DMS53 treated with DMSO at 0.1 percent for 48 hours (cell line): Measurements from ENCODE around the gene ZNF732.
"Not testable (repeated sequence)": the region's sequence is repeated elsewhere in the genome, so short reads cannot be mapped to it uniquely, and the experiment has no call there.

Experiments used
- DNase-seq: peaks from one replicate; lab custom pipeline; 2025; ENCODE audit not compliant: unreplicated experiment; lab: John Stamatoyannopoulos, UW

The ZNF732 gene

DNA sequence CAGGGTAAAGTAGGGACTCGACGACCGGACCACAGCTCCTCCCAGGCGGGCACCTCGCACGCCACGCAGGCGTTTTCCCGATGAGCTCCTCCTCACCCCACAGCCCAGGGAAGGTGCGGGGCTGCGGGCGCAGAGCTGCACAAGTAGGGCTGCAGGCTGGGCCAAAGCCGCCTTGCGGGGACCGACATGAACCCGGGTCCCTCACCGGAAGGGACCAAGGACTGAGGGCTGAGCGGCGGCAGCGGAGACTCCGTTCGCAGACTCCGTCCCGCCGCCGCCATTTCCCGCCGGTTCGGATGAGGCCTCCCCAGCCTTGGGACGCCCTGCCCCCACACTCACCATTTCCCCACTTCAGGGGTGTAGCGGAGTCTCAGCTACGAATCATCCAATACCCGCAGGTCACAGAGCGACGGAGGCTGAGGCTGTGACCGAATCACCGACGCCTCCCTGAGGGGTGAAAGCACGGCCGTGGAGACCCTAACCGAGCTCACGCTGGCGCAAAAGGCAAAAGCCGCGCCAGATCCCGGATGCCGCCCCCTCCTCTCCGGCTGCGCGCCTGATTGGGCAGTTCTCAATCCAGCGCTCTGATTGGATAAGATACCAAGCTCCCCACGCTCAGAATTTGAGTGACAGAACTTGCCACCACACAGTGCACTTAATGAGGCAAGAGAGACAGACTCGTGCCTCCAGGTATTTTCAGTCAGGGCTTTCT lies at the start of gene ZNF732:
Gene ZNF732, minus strand, starts transcription at position 506 of the 712 bp plus-strand sequence. Its CDS starts 164 bp downstream, at position 342.
- DNase-seq: peak; percentile 90

DNA sequence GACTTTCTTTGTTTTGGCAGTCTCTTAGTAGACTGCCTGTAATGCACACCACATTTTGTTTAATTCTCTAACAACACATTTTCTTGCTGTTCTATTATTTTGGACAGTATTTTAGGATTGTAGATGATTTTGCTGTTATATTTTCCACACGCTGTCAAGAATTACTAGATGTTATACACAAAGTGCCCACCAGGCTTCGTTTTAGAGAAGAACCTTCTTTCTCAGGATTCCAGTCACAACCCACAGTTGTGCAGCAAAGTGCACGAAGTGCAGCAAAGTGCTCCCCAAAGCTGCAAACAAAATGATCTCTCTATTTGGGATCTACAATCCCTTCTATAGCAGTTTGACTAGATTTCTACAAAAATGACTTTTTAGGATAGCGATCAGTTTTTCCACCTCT lies 34.7 kb upstream of the ZNF732 start:
- DNase-seq: no peak

DNA sequence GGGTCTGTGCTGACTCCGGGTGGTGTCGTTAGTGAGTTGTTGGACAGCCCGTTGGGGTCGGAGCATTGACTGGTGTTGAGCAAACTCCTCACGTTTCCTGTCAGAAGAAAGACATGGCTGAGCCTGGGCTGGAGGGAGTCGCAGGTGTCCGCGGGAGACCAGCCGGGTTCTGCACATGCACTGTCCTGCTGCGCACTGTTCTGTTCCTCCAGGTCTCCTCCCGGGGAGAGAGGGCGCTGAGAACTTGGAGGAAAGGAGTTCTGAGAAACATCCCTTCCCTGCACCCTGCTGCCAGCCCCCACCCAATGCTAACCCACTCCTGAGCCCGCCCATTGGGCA lies 33.5 kb upstream of the ZNF732 start:
- no peak for DNase-seq

DNA sequence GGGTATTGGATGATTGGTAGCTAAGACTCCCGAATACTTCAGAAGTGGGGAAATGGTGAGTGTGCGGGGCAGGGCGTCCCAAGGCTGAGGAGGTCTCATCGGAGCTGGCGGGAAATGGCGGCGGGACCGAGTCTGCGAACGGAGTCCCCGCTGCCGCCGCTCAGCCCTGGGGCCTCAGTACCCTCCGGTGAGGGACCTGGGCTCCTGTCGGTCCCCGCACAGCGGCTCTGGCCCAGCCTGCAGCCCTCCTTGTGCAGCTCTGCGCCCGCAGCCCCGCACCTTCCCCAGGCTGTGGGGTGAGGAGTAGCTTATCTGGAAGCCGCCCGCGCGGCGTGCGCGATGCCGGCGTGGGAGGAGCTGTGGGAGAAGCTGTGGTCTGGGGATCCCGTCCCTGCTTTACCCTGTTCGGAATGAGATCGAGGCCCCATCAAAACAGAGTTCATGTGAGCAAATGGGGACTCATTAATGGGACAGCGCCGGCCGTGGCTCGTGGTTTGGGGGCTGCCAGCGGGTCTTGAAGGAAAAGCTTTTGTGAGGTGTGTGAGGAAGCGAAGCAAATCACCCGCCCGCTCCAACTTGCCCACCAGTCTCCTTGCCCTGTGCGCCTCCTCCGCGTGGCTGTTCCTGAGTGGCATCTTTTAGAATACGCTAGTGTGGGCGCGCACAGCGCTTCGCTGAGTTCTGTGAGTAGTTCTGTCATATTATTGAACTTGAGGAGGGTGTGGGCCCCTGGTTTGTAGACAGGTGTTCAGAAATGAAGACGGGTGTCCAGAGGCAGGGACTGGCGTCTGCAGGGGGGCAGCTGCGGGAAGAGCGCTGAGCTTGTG lies 32.9 kb upstream of the ZNF732 start:
- DNase-seq: no peak

DNA sequence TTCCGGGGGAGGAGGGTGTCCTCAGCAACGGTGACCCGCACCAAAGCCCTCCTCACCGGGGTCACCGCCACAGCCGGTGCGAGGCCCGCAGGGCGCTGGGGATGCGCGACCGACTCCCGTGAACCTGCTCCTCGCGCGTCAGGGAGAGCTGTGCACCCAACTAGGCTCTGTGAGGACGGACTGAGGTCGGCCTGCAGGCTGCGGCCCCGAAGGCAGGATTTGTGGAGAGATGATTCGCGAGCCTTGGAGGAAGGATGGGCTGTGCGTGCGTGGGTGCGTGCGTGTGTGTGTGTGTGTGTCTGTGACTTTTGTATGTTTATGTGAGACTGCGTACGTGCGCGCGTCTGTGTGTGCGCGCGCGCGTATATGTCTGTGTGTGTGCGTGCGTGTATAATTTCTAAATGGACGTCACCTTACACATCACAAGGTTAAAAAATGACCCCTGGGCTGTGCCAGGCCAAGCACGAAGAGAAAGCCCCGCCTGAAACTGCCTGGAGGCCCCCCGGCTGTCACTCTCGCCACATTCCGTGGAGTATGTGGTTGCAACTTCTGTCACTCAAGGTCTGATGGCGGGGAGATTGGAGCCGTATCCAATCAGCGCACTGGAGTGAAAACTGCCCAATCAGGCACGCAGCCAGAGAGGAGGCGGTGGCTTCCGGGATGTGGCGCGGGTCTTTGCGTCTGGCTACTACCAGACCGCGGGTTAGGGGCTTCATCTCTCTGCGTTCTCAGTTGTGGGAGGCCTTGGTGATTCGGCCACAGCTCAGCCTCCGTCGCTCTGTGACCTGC lies 32.1 kb upstream of the ZNF732 start, which contains the start of gene ZNF141:
Gene ZNF141, plus strand, starts transcription at position 672 of the 789 bp plus-strand sequence. CDS start 170 bp downstream, outside the sequence.
- peak; percentile 99 for DNase-seq

DNA sequence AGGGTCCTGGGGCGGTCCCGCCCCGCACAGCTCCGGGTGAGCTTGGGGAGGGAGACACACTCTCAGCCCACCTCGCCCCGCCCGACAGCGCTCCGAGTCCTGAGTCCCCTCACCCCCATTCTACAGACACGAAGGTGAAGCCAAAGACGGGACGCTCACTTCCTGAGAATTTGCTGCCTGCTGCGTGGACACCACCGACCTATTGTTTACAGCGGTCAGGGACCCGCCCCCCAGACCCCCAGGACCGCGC lies 31.5 kb upstream of the ZNF732 start:
- DNase-seq: no peak

DNA sequence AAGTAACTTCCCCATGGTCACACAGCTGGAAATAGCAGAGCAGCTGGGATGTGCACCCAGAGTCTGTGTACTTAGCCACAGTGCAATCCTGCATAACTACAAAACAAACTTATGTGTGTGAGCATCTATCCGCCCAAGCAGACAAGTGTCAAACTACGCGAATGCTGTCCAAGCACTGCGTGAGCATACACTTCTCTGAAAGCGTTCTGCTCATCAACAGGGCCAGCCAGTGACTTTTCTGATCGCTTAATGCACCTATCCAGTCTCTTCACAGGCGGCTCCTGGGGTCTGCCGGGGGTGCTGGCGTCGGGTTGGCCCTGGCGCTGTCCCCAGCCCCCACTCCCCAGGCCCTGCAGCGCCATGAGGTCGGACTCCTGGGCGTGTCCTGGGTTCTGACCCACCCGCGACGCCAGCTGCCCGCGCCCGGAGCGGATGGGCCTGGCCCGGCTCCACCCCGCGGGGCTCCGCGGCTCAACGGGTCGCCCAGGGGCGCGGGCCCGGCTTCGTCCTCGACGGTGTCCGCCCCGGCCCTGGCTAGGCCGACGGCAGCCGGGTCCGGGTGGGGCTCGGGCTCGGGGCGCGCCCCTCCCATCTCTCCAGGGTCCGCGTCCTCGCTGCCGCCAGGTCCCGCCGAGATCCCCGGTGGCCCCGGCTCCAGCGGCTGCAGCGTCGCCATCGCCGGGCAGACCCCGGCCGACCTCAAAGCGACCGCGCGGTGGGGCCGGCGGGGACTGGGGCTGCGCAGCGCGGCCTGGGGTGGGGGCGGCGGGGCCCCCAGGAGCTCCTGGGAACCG lies 31.0 kb upstream of the ZNF732 start:
- DNase-seq: peak; percentile 43

DNA sequence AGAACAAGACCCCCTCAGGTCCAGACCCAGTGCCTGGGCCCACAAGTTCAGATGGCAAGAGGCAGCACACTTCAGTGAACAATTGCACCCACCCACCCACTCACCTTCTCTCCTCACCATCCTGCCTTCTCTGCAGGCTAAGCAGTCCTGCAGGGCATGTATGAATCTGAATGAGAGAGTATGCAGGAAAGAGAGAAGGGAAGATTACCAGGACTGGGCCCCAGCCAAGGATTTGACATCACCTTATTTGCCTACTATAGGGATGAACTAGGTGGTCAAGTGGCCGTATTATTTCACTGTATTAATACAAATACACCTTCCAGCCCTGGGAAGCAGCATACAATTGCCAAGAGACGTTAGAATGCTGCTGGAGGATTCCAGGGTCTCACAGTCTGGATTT lies 30.2 kb upstream of the ZNF732 start:
- no peak for DNase-seq

DNA sequence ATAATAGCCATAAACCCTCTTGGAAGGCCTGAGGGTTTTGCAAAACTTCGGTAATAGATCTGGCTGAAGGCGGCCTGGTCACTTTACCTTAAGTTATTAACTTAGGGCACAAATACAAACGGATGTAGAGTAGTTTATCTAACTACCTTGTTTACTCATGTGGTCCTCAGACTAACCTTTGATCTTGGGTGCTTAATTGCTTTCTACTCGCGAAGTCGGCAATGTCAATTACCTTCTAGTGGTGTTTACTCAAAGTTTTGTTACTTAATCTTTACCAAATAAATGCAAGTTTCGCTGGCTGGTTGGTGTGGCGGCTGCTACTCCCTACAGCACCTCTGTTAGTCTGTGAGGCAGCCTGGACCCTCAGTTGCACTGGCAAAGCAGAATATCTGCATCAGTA lies 23.5 kb upstream of the ZNF732 start:
- DNase-seq: no peak

DNA sequence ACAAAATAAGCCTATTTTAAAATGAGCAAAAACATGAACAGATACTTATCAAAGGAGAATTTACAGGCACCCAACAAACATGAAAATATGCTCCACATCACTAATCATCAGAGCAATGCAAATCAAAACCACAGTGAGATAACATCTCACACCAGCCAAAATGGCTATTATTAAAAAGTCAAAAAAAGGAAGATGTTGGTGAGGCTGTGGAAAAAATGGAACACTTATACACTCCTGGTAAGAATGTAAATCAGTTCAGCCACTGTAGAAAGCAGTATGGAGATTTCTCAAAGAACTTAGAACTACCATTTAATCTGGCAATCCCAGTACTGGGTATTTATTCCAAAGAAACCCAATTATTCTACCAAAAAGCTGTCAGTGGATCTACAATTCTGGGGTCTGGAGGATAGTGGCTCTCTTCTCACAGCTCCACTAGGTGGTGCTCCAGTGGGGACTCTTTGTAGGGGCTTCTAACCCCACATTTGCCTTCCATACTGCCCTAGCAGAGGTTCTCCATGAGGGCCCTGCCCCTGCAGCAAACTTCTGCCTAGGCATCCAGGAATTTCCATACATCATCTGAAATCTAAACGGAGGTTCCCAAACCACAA lies 9.1 kb upstream of the ZNF732 start:
- DNase-seq: no peak

DNA sequence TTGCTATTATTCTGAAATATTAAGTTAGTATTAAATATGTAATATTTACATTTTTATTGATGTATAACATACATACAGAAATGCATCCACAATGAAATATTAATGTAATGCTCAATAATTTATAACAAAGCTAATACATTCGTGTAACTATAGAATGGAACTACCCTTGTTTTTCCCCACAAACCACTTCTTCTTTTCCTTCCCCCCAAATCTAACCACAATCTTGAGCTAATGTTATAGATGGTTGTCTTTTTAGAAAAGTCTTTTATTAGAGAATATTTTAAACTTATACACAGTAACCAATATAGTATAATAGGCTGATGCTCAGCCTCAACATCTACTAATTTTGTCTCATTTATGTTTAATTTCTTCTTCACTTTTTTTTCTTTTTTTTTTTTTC lies 4.5 kb upstream of the ZNF732 start:
- no peak for DNase-seq

DNA sequence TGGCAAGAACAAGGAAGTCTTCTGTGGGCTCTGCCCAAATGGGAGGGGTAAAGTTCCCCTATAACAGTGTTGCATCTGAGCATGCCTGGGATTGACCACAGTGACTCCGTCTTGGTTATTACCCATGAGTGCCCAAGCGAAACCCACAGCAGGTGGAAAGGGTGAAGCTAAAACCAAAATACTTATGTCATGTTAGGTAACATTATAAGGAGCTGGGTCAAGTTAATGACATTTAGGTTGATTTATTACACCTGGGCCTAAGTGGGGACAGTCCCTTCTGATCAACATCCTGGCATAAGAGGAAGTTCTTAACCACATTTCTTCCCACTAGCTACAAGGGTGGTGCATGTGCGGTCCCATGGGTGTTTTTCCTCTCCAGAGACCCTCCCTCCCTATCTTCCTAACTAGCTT lies 1.3 kb upstream of the ZNF732 start:
- no peak for DNase-seq

DNA sequence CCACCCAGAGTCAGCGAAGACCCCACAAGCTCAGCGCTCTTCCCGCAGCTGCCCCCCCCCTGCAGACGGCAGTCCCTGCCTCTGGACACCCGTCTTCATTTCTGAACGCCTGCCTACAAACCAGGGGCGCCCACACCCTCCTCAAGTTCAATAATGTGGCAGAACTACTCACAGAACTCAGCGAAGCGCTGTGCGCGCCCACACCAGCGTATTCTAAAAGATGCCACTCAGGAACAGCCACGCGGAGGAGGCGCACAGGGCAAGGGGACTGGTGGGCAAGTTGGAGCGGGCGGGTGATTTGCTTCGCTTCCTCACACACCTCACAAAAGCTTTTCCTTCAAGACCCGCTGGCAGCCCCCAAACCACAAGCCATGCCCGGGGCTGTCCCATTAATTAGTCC lies 758 bp downstream of the ZNF732 start:
- not testable (repeated sequence) for DNase-seq

DNA sequence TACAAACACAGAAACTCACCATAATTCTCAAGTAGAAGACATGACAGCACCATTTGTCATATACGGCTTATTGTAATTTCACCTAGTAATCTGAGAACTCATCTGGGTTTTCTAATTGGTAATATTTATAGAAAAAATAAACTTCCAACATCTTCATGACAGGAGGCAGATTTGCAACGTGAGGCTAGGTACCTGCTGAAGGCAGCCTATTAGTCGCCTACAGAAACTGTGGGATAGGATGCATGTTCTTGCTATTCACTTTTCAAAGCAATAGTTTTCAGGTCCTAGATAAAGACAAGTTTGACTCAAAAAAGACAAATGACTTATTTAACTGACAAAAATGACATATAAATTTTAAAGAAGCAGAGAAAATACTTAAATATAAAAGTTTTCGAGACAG lies 2.9 kb downstream of the ZNF732 start:
- no peak for DNase-seq

DNA sequence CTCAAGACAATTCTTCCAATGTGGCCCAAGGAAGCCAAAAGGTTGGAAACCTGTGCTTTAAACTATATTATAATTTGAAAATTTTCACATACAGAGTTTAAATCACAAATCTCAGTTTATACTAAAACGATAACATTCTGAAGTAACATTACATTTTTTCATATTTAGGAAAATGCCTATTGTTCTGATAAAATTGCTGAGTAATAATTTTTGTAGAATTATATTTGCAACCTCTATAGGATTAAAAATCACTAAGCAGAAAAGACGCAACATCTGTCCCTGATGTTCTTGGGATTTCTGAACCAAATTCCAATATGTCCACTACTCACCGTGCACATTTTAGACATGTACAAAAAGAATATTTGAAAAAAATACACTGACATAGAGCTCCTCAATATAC lies 10.5 kb downstream of the ZNF732 start:
- DNase-seq: no peak

DNA sequence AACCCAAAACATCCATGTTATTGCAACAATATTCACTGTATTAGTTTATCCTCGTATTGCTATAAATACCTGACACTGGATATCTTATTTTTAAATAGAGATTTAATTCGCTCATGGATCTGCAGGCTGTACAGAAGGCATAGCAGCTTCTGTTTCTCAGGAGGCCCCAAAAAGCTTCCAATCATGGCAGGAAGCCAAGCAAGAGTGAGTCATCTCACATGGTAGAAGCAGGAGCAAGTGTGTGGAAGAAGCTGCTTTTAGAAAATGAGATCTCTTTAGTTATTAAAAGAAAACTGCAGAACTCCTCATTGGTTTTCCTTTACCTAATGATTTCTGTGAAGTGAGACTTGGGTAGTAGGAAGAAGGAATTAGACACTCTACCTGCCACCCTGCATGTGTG lies 16.4 kb downstream of the ZNF732 start:
- DNase-seq: no peak

DNA sequence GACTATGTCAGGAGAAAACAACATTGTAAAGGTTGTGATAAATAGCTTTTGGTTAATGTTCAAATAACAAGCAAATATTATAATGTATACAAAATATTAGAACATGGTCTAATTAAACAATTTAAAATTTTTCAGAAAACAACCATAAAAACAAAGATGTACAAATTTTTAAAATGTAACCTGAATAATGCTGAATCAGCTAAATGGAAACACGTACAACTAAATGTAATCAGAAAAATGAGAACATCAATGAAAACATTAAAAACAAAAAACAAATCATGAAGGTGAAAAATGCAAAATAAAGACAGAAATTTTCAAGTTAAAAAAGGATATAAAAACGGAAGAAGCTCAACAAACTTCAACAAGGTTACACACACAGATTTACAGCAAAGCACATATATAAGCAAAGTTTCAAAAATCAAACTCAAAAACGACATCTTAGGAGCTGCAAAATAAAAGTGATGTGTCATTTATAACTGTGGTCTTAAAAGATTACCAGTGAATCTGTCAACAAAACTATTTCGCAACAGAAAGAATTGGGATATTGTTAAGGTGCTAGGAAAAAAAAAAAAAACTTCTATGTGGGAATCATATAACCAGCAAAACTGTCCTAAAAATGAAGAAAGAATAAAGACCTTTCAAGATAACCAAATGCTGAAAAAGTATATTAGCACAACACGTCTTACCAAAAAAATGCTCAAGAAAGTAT lies 31.8 kb downstream of the ZNF732 start:
- no peak for DNase-seq

DNA sequence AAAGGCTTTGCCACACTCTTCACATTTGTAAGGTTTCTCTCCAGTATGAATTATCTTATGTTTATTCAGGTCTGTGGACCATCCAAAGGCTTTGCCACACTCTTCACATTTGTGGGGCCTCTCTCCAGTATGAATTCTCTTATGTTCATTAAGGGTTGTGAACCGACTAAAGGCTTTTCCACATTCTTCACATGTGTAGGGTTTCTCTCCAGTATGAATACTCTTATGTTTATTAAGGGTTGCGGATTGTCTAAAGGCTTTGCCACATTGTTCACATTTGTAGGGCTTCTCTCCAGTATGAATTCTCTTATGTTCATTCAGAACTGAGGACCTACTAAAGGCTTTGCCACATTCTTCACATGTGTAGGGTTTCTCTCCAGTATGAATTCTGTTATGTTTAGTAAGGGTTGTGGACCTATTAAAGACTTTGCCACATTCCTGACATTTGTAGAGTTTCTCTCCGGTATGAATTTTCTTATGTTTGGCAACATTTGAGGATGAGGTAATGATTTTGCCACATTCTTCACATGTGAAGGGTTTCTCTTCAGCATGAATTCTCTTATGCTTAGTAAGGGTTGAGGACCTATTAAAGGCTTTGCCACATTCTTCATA lies 33.7 kb downstream of the ZNF732 start:
- no peak for DNase-seq

DNA sequence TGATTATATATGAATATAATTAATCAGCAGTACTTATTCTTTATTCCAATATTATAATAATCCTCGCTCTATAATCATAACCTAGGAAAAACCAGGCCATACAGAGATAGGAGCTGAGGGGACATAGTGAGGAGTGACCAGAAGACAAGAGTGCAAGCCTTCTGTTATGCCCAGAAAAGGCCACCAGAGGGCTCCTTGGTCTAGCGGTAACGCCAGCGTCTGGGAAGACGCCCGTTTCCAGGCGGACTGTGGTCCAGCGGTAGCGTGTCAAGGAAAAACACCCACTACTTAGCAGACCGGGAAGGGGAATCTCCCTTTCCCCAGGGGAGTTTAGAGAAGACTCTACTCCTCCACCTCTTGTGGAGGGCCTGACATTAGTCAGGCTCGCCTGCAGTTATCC lies 46.0 kb downstream of the ZNF732 start:
- DNase-seq: not testable (repeated sequence)

DNA sequence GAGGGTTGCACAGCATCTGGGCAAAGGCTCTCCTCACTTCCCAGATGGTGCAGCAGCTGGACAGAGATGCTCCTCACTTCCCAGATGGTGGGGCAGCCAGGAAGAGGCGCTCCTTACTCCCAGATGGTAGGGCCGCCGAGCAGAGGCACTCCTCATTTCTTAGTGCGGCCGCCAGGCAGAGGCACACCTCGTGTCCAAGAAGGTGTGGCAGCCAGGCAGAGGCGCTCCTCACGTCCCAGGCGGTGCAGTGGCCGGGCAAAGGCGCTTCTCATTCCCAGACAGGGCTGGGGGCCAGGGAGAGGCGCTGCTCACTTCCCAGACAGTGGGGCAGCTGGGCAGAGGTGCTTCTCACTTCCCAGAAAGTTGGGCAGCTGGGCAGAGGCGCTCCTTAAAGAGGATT lies 48.8 kb downstream of the ZNF732 start:
- DNase-seq: no peak
